Uterus (tissue), 2 donors: ENCODE data around the gene KHK.

Experiments used
- POLR2A ChIP-seq, 2 donors: fragments of 450-650 bp; IDR thresholded peaks; one replicate each; pipeline ENCODE4 v1.6.1; 2016; ENCODE audit warnings: antibody characterized with exemption in 2 of 2, mild to moderate bottlenecking in 1 of 2, moderate library complexity in 1 of 2
- TF ChIP-seq, protein P1 (sequence below), 4 experiments: fragments of 200-600 bp in 2 of 4; fragments of 450-650 bp in 2 of 4; sonication (generic) in 2 of 4; IDR thresholded peaks; one replicate each; pipeline ENCODE4 v1.5.1; 2016 to 2019; ENCODE audit warnings: antibody characterized with exemption in 4 of 4, mild to moderate bottlenecking in 2 of 4, moderate library complexity in 1 of 4

- no peak for TF ChIP-seq POLR2A (IDR thresholded peaks at IDR 0.05)
- TF ChIP-seq, protein P1, sequence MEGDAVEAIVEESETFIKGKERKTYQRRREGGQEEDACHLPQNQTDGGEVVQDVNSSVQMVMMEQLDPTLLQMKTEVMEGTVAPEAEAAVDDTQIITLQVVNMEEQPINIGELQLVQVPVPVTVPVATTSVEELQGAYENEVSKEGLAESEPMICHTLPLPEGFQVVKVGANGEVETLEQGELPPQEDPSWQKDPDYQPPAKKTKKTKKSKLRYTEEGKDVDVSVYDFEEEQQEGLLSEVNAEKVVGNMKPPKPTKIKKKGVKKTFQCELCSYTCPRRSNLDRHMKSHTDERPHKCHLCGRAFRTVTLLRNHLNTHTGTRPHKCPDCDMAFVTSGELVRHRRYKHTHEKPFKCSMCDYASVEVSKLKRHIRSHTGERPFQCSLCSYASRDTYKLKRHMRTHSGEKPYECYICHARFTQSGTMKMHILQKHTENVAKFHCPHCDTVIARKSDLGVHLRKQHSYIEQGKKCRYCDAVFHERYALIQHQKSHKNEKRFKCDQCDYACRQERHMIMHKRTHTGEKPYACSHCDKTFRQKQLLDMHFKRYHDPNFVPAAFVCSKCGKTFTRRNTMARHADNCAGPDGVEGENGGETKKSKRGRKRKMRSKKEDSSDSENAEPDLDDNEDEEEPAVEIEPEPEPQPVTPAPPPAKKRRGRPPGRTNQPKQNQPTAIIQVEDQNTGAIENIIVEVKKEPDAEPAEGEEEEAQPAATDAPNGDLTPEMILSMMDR (IDR thresholded peaks at IDR 0.05): no peak
Measured at GRCh38 chr2:27123302-27124150, 37.0 kb downstream of the KHK start, which contains the start of gene ABHD1.
